ENCODE measurements around the gene PIK3R2. TPM values are rescaled to one million over a fixed set of nuclear protein-coding genes. Genes with fewer than 3 reads are reported as not detected.

Gene PIK3R2
- total and polyA plus RNA-seq, 2 of the 13 experiments (the other 11 are each of a cell fraction or from before 2014, with no cell fraction given): 18.6 to 25.3 TPM

DNA sequence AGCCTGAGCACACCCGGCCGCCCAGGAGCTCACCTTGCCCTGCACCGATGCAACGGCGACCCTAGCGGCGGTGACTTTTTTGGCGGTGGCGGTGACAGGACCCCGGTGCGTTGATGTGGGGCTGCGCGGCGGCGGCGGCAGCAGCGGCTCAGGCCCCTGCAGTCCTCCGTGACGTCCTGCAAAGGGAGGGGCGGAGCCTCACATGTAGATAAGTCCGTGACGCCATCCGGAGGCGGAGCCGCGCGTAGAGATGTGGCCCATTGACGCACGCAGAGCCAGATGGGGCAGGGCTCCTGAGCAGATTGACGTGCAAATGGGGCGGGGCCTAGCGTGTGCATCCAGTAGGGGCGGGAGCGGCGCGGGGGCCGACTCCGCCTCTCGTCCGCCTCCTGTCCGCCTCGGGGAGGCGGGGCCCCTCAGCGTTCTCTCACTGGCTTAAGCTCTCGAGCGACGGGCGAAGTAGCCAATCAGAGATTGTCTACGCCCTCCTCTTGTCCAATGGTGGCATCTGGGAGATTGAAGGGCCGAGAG, 51.0 kb downstream of the PIK3R2 start, which contains the start of gene RAB3A (continued):
- TF ChIP-seq GFI1 (CRISPR knock-in tag; IDR thresholded peaks at IDR 0.05; ENCODE audit: borderline replicate concordance): no peak
- no peak for TF ChIP-seq REPIN1 (CRISPR knock-in tag; IDR thresholded peaks at IDR 0.05; ENCODE audit: borderline replicate concordance, low read depth)
- TF ChIP-seq ARNT2 (CRISPR knock-in tag; IDR thresholded peaks at IDR 0.05; ENCODE audit: low read depth): no peak
- no peak for TF ChIP-seq MYC (CRISPR knock-in tag; IDR thresholded peaks at IDR 0.05; ENCODE audit: borderline replicate concordance)
- TF ChIP-seq FOXK2 (IDR thresholded peaks at IDR 0.05): no peak
- TF ChIP-seq FOXA1 (IDR thresholded peaks at IDR 0.05): no peak
- 0 out of 2 replicates have a peak, but pooled peaks have one; percentile 29 for TF ChIP-seq FOXA1 (CRISPR knock-in tag; IDR thresholded peaks at IDR 0.05)
- no peak for TF ChIP-seq ZNF572 (CRISPR knock-in tag; IDR thresholded peaks at IDR 0.05)
- TF ChIP-seq KDM1A (CRISPR knock-in tag; IDR thresholded peaks at IDR 0.05): no peak
- TF ChIP-seq, protein P1, sequence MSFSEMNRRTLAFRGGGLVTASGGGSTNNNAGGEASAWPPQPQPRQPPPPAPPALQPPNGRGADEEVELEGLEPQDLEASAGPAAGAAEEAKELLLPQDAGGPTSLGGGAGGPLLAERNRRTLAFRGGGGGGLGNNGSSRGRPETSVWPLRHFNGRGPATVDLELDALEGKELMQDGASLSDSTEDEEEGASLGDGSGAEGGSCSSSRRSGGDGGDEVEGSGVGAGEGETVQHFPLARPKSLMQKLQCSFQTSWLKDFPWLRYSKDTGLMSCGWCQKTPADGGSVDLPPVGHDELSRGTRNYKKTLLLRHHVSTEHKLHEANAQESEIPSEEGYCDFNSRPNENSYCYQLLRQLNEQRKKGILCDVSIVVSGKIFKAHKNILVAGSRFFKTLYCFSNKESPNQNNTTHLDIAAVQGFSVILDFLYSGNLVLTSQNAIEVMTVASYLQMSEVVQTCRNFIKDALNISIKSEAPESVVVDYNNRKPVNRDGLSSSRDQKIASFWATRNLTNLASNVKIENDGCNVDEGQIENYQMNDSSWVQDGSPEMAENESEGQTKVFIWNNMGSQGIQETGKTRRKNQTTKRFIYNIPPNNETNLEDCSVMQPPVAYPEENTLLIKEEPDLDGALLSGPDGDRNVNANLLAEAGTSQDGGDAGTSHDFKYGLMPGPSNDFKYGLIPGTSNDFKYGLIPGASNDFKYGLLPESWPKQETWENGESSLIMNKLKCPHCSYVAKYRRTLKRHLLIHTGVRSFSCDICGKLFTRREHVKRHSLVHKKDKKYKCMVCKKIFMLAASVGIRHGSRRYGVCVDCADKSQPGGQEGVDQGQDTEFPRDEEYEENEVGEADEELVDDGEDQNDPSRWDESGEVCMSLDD (CRISPR knock-in tag; IDR thresholded peaks at IDR 0.05; ENCODE audit: borderline replicate concordance): no peak
- no peak for TF ChIP-seq ZBTB7A (CRISPR knock-in tag; IDR thresholded peaks at IDR 0.05)
- no peak for TF ChIP-seq ZNF776 (CRISPR knock-in tag; IDR thresholded peaks at IDR 0.05)
- no peak for TF ChIP-seq IKZF4 (CRISPR knock-in tag; IDR thresholded peaks at IDR 0.05; ENCODE audit: borderline replicate concordance, low read depth, not compliant biosample characterization)
- TF ChIP-seq, protein P2, sequence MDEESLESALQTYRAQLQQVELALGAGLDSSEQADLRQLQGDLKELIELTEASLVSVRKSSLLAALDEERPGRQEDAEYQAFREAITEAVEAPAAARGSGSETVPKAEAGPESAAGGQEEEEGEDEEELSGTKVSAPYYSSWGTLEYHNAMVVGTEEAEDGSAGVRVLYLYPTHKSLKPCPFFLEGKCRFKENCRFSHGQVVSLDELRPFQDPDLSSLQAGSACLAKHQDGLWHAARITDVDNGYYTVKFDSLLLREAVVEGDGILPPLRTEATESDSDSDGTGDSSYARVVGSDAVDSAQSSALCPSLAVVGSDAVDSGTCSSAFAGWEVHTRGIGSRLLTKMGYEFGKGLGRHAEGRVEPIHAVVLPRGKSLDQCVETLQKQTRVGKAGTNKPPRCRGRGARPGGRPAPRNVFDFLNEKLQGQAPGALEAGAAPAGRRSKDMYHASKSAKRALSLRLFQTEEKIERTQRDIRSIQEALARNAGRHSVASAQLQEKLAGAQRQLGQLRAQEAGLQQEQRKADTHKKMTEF (CRISPR knock-in tag; IDR thresholded peaks at IDR 0.05): peak; percentile 52; the same call in 1 of the 2 replicates
- TF ChIP-seq SMAD3 (CRISPR knock-in tag; IDR thresholded peaks at IDR 0.05): no peak
- no peak for TF ChIP-seq MAFK (conservative IDR thresholded peaks at IDR 0.05 in 1 of 2, IDR thresholded peaks at IDR 0.05 in 1 of 2; ENCODE audit: low read length in 2 of 2)
- peak; percentile 53; the same call in 1 of the 2 replicates for TF ChIP-seq KMT2B (CRISPR knock-in tag; IDR thresholded peaks at IDR 0.05)
- TF ChIP-seq JUN (CRISPR knock-in tag; IDR thresholded peaks at IDR 0.05): no peak
- TF ChIP-seq ZNF317 (CRISPR knock-in tag; IDR thresholded peaks at IDR 0.05): peak; percentile 61; the same call in 1 of the 2 replicates
- TF ChIP-seq ZNF83 (CRISPR knock-in tag; IDR thresholded peaks at IDR 0.05; ENCODE audit: borderline replicate concordance): no peak
- TF ChIP-seq KLF13 (CRISPR knock-in tag; IDR thresholded peaks at IDR 0.05): no peak
- TF ChIP-seq EP300 (IDR thresholded peaks at IDR 0.05; ENCODE audit: low read depth in 2 of 2, low read length in 2 of 2): no peak
- TF ChIP-seq EP300 (CRISPR knock-in tag; IDR thresholded peaks at IDR 0.05; ENCODE audit: borderline replicate concordance): no peak
- no peak for TF ChIP-seq ZNF773 (CRISPR knock-in tag; IDR thresholded peaks at IDR 0.05; ENCODE audit: borderline replicate concordance)
- TF ChIP-seq, protein P3, sequence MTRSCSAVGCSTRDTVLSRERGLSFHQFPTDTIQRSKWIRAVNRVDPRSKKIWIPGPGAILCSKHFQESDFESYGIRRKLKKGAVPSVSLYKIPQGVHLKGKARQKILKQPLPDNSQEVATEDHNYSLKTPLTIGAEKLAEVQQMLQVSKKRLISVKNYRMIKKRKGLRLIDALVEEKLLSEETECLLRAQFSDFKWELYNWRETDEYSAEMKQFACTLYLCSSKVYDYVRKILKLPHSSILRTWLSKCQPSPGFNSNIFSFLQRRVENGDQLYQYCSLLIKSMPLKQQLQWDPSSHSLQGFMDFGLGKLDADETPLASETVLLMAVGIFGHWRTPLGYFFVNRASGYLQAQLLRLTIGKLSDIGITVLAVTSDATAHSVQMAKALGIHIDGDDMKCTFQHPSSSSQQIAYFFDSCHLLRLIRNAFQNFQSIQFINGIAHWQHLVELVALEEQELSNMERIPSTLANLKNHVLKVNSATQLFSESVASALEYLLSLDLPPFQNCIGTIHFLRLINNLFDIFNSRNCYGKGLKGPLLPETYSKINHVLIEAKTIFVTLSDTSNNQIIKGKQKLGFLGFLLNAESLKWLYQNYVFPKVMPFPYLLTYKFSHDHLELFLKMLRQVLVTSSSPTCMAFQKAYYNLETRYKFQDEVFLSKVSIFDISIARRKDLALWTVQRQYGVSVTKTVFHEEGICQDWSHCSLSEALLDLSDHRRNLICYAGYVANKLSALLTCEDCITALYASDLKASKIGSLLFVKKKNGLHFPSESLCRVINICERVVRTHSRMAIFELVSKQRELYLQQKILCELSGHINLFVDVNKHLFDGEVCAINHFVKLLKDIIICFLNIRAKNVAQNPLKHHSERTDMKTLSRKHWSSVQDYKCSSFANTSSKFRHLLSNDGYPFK (CRISPR knock-in tag; IDR thresholded peaks at IDR 0.05; ENCODE audit: borderline replicate concordance): peak; percentile 24; the same call in 1 of the 2 replicates
